A549 treated with Mapracorat at 1 μM for 4 hours (cell line): ENCODE measurements around the gene GFI1. TPM values are rescaled to one million over a fixed set of nuclear protein-coding genes. Genes with fewer than 3 reads are reported as not detected.

Experiments used
- total RNA-seq: library from RNA; stranded (reverse); fragments of 200-300 nt; extraction: Qiagen RNA extraction; gene quantifications from 5 replicates; pipeline ENCODE4 v1.2.3, GENCODE V29; 2022

GFI1 gene
- total RNA-seq, result 0.10 to 0.67 TPM (median 0.23 TPM) in 5 replicates

GRCh38 chr1:92486251-92487077 is at the start of gene GFI1:
TSS of gene GFI1 (minus strand) at chr1:92486925. CDS start at chr1:92483487, 3,438 bp downstream.

Other genes with a start within 250 kb of the GFI1 start
- gene GLMN, start 187.9 kb downstream of the GFI1 start, total RNA-seq, result 6.2 to 8.7 TPM (median 7.0 TPM) in 5 replicates
- gene RPAP2, start 187.9 kb downstream of the GFI1 start, total RNA-seq, result 8.2 to 11.0 TPM (median 9.8 TPM) in 5 replicates